ENCODE data around the gene NPAS2. TPM values are rescaled to one million over a fixed set of nuclear protein-coding genes. Genes with fewer than 3 reads are reported as not detected.

Gene NPAS2
- total and polyA plus RNA-seq, 7 donors: 8.5 to 56.2 (median 17.3) TPM

- no peak for TF ChIP-seq CTCF (IDR thresholded peaks at IDR 0.05)
- Histone ChIP-seq H3K36me3 (ENCODE audit: insufficient read depth in 1 of 2, low read depth in 1 of 2) (no peaks in the 10 kb centered on the region), H3K4me3 (no peak overlapping the region), H3K9me3 (no peaks in the 10 kb centered on the region), H3K27ac (no peak overlapping the region), H3K4me1 (peaks cover 18% of the 10 kb centered on the region), H3K27me3 (ENCODE audit: insufficient read depth in 3 of 3, low read length in 2 of 3) (no peaks in the 10 kb centered on the region)
- 90 to 95% (median 95%) methylated on average over 9 of the region's 9 CpGs for WGBS, 3 donors
- DNase-seq (no peak), ATAC-seq (no peak)
- intact Hi-C loops (cut with DNase I): no loop called here
These were observed 22.4 kb downstream of the NPAS2 start for GRCh38 chr2:100842241-100842922.

- 77 to 96% (median 79%) methylated on average over 7 of the region's 7 CpGs for WGBS, 3 donors
- Histone ChIP-seq H3K4me1 (peaks cover 18% of the 10 kb centered on the region), H3K4me3 (no peak overlapping the region), H3K9me3 (no peaks in the 10 kb centered on the region), H3K27ac (no peak overlapping the region), H3K27me3 (ENCODE audit: insufficient read depth in 3 of 3, low read length in 2 of 3) (no peaks in the 10 kb centered on the region), H3K36me3 (ENCODE audit: insufficient read depth in 1 of 2, low read depth in 1 of 2) (no peaks in the 10 kb centered on the region)
- DNase-seq (no peak), ATAC-seq (no peak)
- intact Hi-C loops (cut with DNase I): no loop called here
- no peak for TF ChIP-seq CTCF (IDR thresholded peaks at IDR 0.05)
These were observed 24.6 kb downstream of the NPAS2 start for GRCh38 chr2:100844514-100844913.

GRCh38 chr2:100845141-100845991 lies 25.4 kb downstream of the NPAS2 start:
- H3K36me3 ChIP-seq (ENCODE audit: insufficient read depth in 1 of 2, low read depth in 1 of 2): no peaks in the 10 kb centered on the region
- H3K27ac ChIP-seq: peak overlapping the region; percentile 49
- no peaks in the 10 kb centered on the region for H3K9me3 ChIP-seq
- WGBS, 3 donors: 29 to 60% (median 44%) methylated on average over 5 of the region's 5 CpGs
- ATAC-seq (peak; percentile 85 to 96 (median 94)), DNase-seq (peak; percentile 65 to 82)
- peaks cover 18% of the 10 kb centered on the region for H3K4me1 ChIP-seq
- intact Hi-C loops (cut with DNase I): no loop called here
- TF ChIP-seq CTCF (IDR thresholded peaks at IDR 0.05): no peak
- H3K27me3 ChIP-seq (ENCODE audit: insufficient read depth in 3 of 3, low read length in 2 of 3): no peaks in the 10 kb centered on the region
- H3K4me3 ChIP-seq: no peak overlapping the region

- H3K27me3 ChIP-seq (ENCODE audit: insufficient read depth in 3 of 3, low read length in 2 of 3): no peaks in the 10 kb centered on the region
- peaks cover 14% of the 10 kb centered on the region for H3K4me1 ChIP-seq
- no peak for ATAC-seq
- TF ChIP-seq CTCF (IDR thresholded peaks at IDR 0.05): no peak
- H3K4me3 ChIP-seq: no peak overlapping the region
- intact Hi-C loops (cut with DNase I): no loop called here
- no peak for DNase-seq
- 96 to 100% (median 97%) methylated on average over 2 of the region's 2 CpGs for WGBS, 3 donors
- H3K9me3 ChIP-seq: no peaks in the 10 kb centered on the region
- no peak overlapping the region for H3K27ac ChIP-seq
- no peaks in the 10 kb centered on the region for H3K36me3 ChIP-seq (ENCODE audit: insufficient read depth in 1 of 2, low read depth in 1 of 2)
These were observed 26.8 kb downstream of the NPAS2 start for GRCh38 chr2:100846716-100847115.
